Mucosa of descending colon (tissue), 3 donors: ENCODE results near the gene DNM1. TPM values are rescaled to one million over a fixed set of nuclear protein-coding genes. Genes with fewer than 3 reads are reported as not detected.

ENCODE experiments used
- ATAC-seq: fragments of 200-7000 bp; cut with Tn5 transposase; one replicate; pipeline ENCODE4 v1.9.1; 2020; ENCODE audit warnings: mild to moderate bottlenecking, moderate library complexity
- DNase-seq, 3 donors: peaks; one replicate each; pipeline ENCODE4 v3.0.0-alpha.2; 2020
- H3K36me3 ChIP-seq: fragments of 200-600 bp; one replicate; pipeline ENCODE4 v1.8.0; 2021; ENCODE audit warnings: low read depth, mild to moderate bottlenecking
- H3K4me1 ChIP-seq: fragments of 200-600 bp; one replicate; pipeline ENCODE4 v1.8.0; 2021; ENCODE audit warnings: low read depth, mild to moderate bottlenecking
- H3K4me3 ChIP-seq: fragments of 200-600 bp; one replicate; pipeline ENCODE4 v1.8.0; 2021; ENCODE audit warnings: mild to moderate bottlenecking
- H3K9me3 ChIP-seq: fragments of 200-600 bp; one replicate; pipeline ENCODE4 v1.8.0; 2021; ENCODE audit warnings: mild to moderate bottlenecking
- intact Hi-C, 2 donors: fragments of 100-400 bp; cut with DNase I in 1 of 2; cut with micrococcal nuclease in 1 of 2; formaldehyde crosslinking; loops; one replicate each; pipeline versions ENCODE4 v1.11.0 to v1.11.1; 2022; cut with DNase I, micrococcal nuclease
- total RNA-seq, 3 donors: library from RNA; stranded (reverse); fragmentation: NEBNext Ultra II Directional in 2 of 3; extraction: Animal tissue kit (Norgen Biotek cat#: 25700) in 2 of 3; gene quantifications; one replicate each; pipeline versions ENCODE4 v1.2.1 to v1.2.4, GENCODE V29; 2021 to 2023
- TF ChIP-seq, protein P1 (sequence below): fragments of 200-600 bp; IDR thresholded peaks from one replicate; pipeline ENCODE4 v1.8.0; 2022; ENCODE audit warnings: antibody characterized with exemption, mild to moderate bottlenecking
- donor health status: DM: no; HTN: no; CAD: no; lungs with moderate emphysema.
- donor health status: DM: no; HTN: no; CAD: no.
- donor health status: DM: no; HTN: yes; CAD: no.

Gene DNM1
- total RNA-seq, 3 donors from 2014 or later = 4.0 to 19.0 (median 6.7) TPM

DNA sequence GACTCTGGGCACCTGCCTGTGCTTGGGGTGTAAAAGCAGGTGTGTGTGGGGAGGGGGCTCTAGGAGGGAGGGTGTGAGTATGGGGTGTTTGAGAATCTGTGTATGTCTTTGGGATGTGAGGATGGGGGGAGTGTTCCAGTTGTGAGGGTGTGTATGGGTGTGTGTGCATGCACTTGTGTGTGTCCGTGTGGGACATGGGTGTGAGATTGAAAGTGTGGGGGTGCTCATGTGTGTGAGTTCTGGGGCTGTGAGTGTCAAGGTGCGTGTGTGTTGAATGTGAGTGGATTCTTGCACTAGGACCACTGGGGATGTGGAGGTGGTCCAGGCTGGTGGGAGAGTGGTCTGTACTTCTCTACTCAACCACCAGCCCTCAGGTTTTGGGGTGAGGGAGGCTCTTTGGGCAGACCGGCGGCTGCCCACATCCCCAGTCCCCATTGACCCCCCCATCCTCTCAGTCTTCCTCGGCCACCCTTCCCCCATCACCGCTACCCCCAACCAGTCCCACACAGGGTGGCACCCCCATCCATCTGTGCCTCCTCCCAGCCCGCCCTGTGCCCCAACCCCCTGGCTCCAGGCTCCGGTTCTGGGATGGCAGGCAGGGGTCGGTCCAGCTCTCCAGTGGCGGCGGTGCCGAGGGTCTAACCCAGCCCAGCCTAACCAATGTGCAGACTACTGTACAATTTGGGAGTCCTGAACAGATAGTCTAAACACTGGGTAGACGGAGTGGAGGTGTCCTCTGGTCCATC, 41.1 kb downstream of the DNM1 start:
- Histone ChIP-seq H3K4me3 (no peak overlapping the region), H3K4me1 (no peaks in the 10 kb centered on the region), H3K36me3 (no peaks in the 10 kb centered on the region), H3K9me3 (no peaks in the 10 kb centered on the region)
- DNase-seq (no peak), ATAC-seq (peak; percentile 4)
- TF ChIP-seq, protein P1, sequence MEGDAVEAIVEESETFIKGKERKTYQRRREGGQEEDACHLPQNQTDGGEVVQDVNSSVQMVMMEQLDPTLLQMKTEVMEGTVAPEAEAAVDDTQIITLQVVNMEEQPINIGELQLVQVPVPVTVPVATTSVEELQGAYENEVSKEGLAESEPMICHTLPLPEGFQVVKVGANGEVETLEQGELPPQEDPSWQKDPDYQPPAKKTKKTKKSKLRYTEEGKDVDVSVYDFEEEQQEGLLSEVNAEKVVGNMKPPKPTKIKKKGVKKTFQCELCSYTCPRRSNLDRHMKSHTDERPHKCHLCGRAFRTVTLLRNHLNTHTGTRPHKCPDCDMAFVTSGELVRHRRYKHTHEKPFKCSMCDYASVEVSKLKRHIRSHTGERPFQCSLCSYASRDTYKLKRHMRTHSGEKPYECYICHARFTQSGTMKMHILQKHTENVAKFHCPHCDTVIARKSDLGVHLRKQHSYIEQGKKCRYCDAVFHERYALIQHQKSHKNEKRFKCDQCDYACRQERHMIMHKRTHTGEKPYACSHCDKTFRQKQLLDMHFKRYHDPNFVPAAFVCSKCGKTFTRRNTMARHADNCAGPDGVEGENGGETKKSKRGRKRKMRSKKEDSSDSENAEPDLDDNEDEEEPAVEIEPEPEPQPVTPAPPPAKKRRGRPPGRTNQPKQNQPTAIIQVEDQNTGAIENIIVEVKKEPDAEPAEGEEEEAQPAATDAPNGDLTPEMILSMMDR = no peak
- intact Hi-C loops = no loop called here

DNA sequence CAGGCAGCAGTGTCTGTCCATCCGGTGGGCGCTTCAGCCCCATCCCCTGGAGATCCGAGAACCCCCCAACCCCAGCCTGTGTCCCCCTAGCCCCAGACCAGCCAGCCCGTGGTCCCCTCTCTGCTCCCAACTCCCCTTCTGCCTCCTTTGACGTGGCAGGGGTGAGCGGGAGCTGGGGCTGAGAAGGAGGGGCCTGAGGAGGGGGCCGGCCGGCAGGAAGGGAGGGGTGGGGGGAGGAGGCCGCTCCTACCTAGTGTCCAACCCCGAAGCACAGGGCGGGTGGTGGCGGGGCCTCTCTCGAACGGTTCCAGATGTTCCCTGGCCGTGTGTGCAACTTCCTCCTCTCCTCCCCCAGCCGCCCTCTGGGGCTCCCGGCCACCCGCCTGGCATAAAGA, 41.7 kb downstream of the DNM1 start:
- TF ChIP-seq, protein P1 = no peak
- ATAC-seq (peak; percentile 74), DNase-seq (peak; percentile 58 to 83 (median 60))
- Histone ChIP-seq H3K9me3 (no peaks in the 10 kb centered on the region), H3K4me1 (peaks cover 1% of the 10 kb centered on the region), H3K36me3 (no peaks in the 10 kb centered on the region), H3K4me3 (no peak overlapping the region)
- intact Hi-C loops = no loop called here

DNA sequence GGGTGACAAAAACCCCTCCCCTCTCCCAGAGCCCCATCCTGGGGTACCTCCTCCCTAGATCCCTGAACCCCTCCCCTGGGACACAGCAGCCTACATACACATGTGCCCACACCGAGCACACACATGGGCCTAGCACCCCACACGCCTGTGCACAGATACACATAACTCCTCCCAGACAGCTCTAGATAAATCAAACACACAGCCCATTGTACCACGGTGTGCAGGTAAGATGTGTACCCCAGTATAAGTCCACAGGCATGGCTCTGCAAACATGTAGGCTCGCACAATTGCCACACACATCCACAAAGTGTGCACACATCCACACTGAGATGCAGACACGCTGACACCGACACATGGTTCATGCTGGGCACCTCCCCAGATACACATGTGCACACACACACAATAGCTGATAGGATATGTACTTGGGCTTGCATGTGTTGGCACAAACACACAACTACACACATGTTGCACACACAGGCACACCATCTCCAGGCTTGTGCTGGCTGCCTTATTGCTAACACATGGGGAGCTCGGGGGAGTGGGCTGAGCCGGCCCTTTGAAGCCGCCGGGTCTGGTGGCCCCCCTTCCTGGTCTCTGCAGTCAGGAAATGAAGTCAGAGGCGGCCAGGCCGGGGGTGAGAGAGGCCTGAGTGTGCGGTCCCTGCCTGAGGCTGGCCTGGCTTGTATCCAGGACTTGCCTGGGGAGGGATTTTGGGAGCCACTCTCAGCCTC, 42.4 kb downstream of the DNM1 start:
- intact Hi-C loops = no loop called here
- ATAC-seq = no peak
- peak in 1 of 3 donors; percentile 70 for DNase-seq
- H3K4me1 ChIP-seq = peaks cover 2% of the 10 kb centered on the region
- no peaks in the 10 kb centered on the region for H3K9me3 ChIP-seq
- no peaks in the 10 kb centered on the region for H3K36me3 ChIP-seq
- TF ChIP-seq, protein P1 = no peak
- H3K4me3 ChIP-seq = no peak overlapping the region

DNA sequence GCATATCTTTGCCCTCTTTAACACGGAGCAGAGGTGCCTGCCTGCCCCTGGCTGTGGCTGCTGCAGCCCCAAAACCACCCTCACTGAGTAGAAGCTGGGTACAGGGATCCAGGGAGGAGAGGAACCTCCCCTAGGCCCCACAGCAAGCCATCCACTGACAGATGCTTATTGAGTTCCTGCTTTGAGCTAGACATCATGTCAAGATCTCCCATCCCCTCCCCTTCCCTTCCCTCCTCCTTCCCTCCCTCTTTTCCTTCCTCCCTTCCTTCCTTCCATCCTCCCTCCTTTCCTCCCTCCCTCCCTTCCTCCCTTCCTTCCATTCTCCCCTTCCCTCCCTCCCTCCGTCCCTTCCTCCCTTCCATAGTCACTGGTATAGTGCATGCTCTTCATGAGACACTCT, 43.3 kb downstream of the DNM1 start:
- intact Hi-C loops = no loop called here
- Histone ChIP-seq H3K4me3 (no peak overlapping the region), H3K36me3 (no peaks in the 10 kb centered on the region), H3K4me1 (peaks cover 9% of the 10 kb centered on the region), H3K9me3 (no peaks in the 10 kb centered on the region)
- ATAC-seq (no peak), DNase-seq (no peak)
- TF ChIP-seq, protein P1 = no peak

DNA sequence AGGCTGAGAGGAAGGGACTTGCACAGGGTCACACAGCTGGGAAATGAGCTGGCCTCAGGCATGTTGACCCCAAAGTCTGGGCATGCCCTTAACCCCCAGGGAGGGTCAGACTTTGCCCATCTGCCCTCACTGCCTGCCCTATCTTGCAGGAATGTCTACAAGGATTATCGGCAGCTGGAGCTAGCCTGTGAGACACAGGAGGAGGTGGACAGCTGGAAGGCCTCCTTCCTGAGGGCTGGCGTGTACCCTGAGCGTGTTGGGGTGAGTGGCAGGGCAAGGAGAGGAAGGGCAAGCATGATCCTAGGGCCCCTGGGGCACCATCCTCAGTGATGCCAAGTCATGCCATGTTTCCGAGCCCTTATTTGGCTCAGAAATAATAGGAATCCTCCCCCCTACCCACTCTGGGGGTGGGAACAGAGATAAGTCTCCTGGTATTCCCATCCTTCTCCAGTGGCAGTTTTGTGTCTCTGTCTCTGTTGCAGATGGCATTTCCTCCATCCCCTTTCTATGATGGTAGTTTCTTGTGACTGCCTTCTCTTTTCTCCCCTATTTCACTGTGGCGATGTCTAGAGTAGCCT, 44.1 kb downstream of the DNM1 start:
- Histone ChIP-seq H3K4me3 (no peak overlapping the region), H3K4me1 (peaks cover 9% of the 10 kb centered on the region), H3K9me3 (no peaks in the 10 kb centered on the region), H3K36me3 (no peaks in the 10 kb centered on the region)
- intact Hi-C loops = no loop called here
- DNase-seq (no peak), ATAC-seq (no peak)
- TF ChIP-seq, protein P1 = no peak
